Trophoblast cell (in vitro differentiated cells and primary cell): ENCODE results near the gene TMEM63B.

Source experiments
- DNase-seq, 2 donors: peaks; one replicate each; pipeline ENCODE4 v3.0.0-alpha.2; 2016
- H2AFZ ChIP-seq: 2 replicates; pipeline ENCODE4 v1.6.1; 2013; ENCODE audit warnings: low read length, moderate library complexity, mild to moderate bottlenecking; ENCODE audit not compliant: insufficient read depth, poor library complexity
- H2AK5ac ChIP-seq: 2 replicates; pipeline ENCODE4 v1.6.1; 2013; ENCODE audit warnings: mild to moderate bottlenecking, low read length
- H2BK120ac ChIP-seq: 2 replicates; pipeline ENCODE4 v1.6.1; 2013; ENCODE audit warnings: low read length, mild to moderate bottlenecking, moderate library complexity; ENCODE audit not compliant: insufficient read depth, poor library complexity
- H2BK12ac ChIP-seq: 2 replicates; pipeline ENCODE4 v1.6.1; 2013; ENCODE audit warnings: mild to moderate bottlenecking, low read length, moderate library complexity
- H2BK5ac ChIP-seq: 2 replicates; pipeline ENCODE4 v1.6.1; 2013; ENCODE audit warnings: low read length, low read depth, moderate library complexity, mild to moderate bottlenecking; ENCODE audit not compliant: poor library complexity
- H3K14ac ChIP-seq: 2 replicates; pipeline ENCODE4 v1.6.1; 2013; ENCODE audit warnings: mild to moderate bottlenecking, low read length
- H3K18ac ChIP-seq: 2 replicates; pipeline ENCODE4 v1.6.1; 2013; ENCODE audit warnings: mild to moderate bottlenecking, low read length
- H3K23ac ChIP-seq: 2 replicates; pipeline ENCODE4 v1.6.1; 2013; ENCODE audit warnings: low read length
- H3K27ac ChIP-seq: 2 replicates; pipeline ENCODE4 v1.5.1; 2013; ENCODE audit warnings: low read depth, mild to moderate bottlenecking, inconsistent platforms, low read length, moderate library complexity
- H3K27me3 ChIP-seq: 2 replicates; pipeline ENCODE4 v1.6.1; 2013; ENCODE audit warnings: inconsistent platforms, mild to moderate bottlenecking, low read length, moderate library complexity; ENCODE audit not compliant: insufficient read depth
- H3K36me3 ChIP-seq, 2 experiments: 1 replicate in 1 of 2; 2 replicates in 1 of 2; pipeline ENCODE4 v1.6.1; 2013; ENCODE audit warnings: low read length in 2 of 2, mild to moderate bottlenecking in 2 of 2, moderate library complexity in 1 of 2; ENCODE audit not compliant: insufficient read depth in 2 of 2, control insufficient read depth in 1 of 2
- H3K4ac ChIP-seq: 2 replicates; pipeline ENCODE4 v1.6.1; 2013; ENCODE audit warnings: low read depth, mild to moderate bottlenecking, low read length, moderate library complexity
- H3K4me1 ChIP-seq, 2 experiments: 1 replicate in 1 of 2; 2 replicates in 1 of 2; pipeline ENCODE4 v1.6.1; 2013; ENCODE audit warnings: low read length in 2 of 2, mild to moderate bottlenecking in 2 of 2, moderate library complexity in 1 of 2; ENCODE audit not compliant: insufficient read depth in 2 of 2, control insufficient read depth in 1 of 2
- H3K4me2 ChIP-seq: 2 replicates; pipeline ENCODE4 v1.6.1; 2013; ENCODE audit warnings: inconsistent platforms, mild to moderate bottlenecking, low read length, moderate library complexity
- H3K4me3 ChIP-seq: 2 replicates; pipeline ENCODE4 v1.5.1; 2013; ENCODE audit warnings: mild to moderate bottlenecking, low read depth, low read length, inconsistent platforms
- H3K79me1 ChIP-seq: one replicate; pipeline ENCODE4 v1.6.1; 2013; ENCODE audit warnings: low read length
- H3K79me2 ChIP-seq: 2 replicates; pipeline ENCODE4 v1.6.1; 2013; ENCODE audit warnings: low read length, mild to moderate bottlenecking; ENCODE audit not compliant: control insufficient read depth, insufficient read depth, poor library complexity
- H3K9ac ChIP-seq: 2 replicates; pipeline ENCODE4 v1.6.1; 2013; ENCODE audit warnings: mild to moderate bottlenecking, low read length
- H3K9me3 ChIP-seq: 2 replicates; pipeline ENCODE4 v1.6.1; 2013; ENCODE audit warnings: low read depth, mild to moderate bottlenecking, control low read depth, inconsistent platforms, low read length; ENCODE audit not compliant: insufficient read depth
- H4K12ac ChIP-seq: 2 replicates; pipeline ENCODE4 v1.6.1; 2013; ENCODE audit warnings: low read depth, mild to moderate bottlenecking, low read length, moderate library complexity
- H4K8ac ChIP-seq: 2 replicates; pipeline ENCODE4 v1.6.1; 2013; ENCODE audit warnings: low read depth, mild to moderate bottlenecking, low read length, moderate library complexity
- H4K91ac ChIP-seq: one replicate; pipeline ENCODE4 v1.6.1; 2013; ENCODE audit warnings: low read depth, mild to moderate bottlenecking, low read length, moderate library complexity
- WGBS: extraction: QIAGEN DNeasy Blood & Tissue Kit; methylation state at CpG from one replicate; pipeline ENCODE4 v1.1.7; 2013; ENCODE audit warnings: missing lambda C conversion rate; ENCODE audit not compliant: insufficient read length, insufficient coverage; ENCODE audit errors: extremely low coverage; 5-methylcytosine and 5-hydroxymethylcytosine counted together

The TMEM63B gene

GRCh38 chr6:44102527-44102926 is 24.8 kb upstream of the TMEM63B start:
- Histone ChIP-seq H3K14ac (no peak overlapping the region), H3K4me2 (no peak overlapping the region), H3K4me3 (no peak overlapping the region), H3K4me1 (peaks cover 0 to 2% of the 10 kb centered on the region in 2 experiments), H3K23ac (no peak overlapping the region), H4K8ac (no peak overlapping the region), H2AK5ac (no peak overlapping the region), H3K27ac (no peak overlapping the region), H3K79me1 (no peaks in the 10 kb centered on the region), H3K36me3 (peaks cover 20 to 45% of the 10 kb centered on the region in 2 experiments), H3K79me2 (no peaks in the 10 kb centered on the region), H2BK5ac (no peak overlapping the region), H2BK12ac (no peak overlapping the region), H3K9me3 (no peaks in the 10 kb centered on the region), H2BK120ac (no peak overlapping the region), H4K12ac (no peak overlapping the region), H3K18ac (no peak overlapping the region), H3K9ac (peak overlapping the region; percentile 18), H3K27me3 (no peaks in the 10 kb centered on the region), H2AFZ (no peak overlapping the region), H4K91ac (no peak overlapping the region), H3K4ac (no peak overlapping the region)
- DNase-seq = no peak
- WGBS = no CpG with 5 or more reads among the region's 2 CpGs

GRCh38 chr6:44104481-44105021 is 22.8 kb upstream of the TMEM63B start:
- H3K79me2 ChIP-seq = no peaks in the 10 kb centered on the region
- no peak overlapping the region for H3K4me3 ChIP-seq
- no peak overlapping the region for H4K91ac ChIP-seq
- H3K27ac ChIP-seq = no peak overlapping the region
- H2BK12ac ChIP-seq = no peak overlapping the region
- H2BK5ac ChIP-seq = no peak overlapping the region
- H3K27me3 ChIP-seq = no peaks in the 10 kb centered on the region
- no peak overlapping the region for H2AFZ ChIP-seq
- no peak overlapping the region for H4K12ac ChIP-seq
- no peak overlapping the region for H3K14ac ChIP-seq
- H3K4me2 ChIP-seq = no peak overlapping the region
- no peaks in the 10 kb centered on the region for H3K79me1 ChIP-seq
- DNase-seq = no peak
- peaks cover 0 to 2% of the 10 kb centered on the region in 2 experiments for H3K4me1 ChIP-seq
- no CpG with 5 or more reads among the region's 3 CpGs for WGBS
- peaks cover 27 to 54% of the 10 kb centered on the region in 2 experiments for H3K36me3 ChIP-seq
- H3K23ac ChIP-seq = no peak overlapping the region
- no peak overlapping the region for H3K4ac ChIP-seq
- H3K9ac ChIP-seq = no peak overlapping the region
- H3K18ac ChIP-seq = no peak overlapping the region
- no peak overlapping the region for H2AK5ac ChIP-seq
- H3K9me3 ChIP-seq = no peaks in the 10 kb centered on the region
- no peak overlapping the region for H2BK120ac ChIP-seq
- H4K8ac ChIP-seq = no peak overlapping the region

- no peak overlapping the region for H2AK5ac ChIP-seq
- H3K27ac ChIP-seq = no peak overlapping the region
- H2BK12ac ChIP-seq = no peak overlapping the region
- no peak overlapping the region for H2BK5ac ChIP-seq
- no peak overlapping the region for H3K4me3 ChIP-seq
- no peak for DNase-seq
- no peak overlapping the region for H3K18ac ChIP-seq
- no peak overlapping the region for H4K12ac ChIP-seq
- H3K4me1 ChIP-seq = peaks cover 0 to 2% of the 10 kb centered on the region in 2 experiments
- H4K8ac ChIP-seq = no peak overlapping the region
- H3K4me2 ChIP-seq = no peak overlapping the region
- H3K36me3 ChIP-seq = peaks cover 30 to 52% of the 10 kb centered on the region in 2 experiments
- H3K9ac ChIP-seq = no peak overlapping the region
- H3K27me3 ChIP-seq = no peaks in the 10 kb centered on the region
- no peaks in the 10 kb centered on the region for H3K79me1 ChIP-seq
- H2AFZ ChIP-seq = no peak overlapping the region
- H2BK120ac ChIP-seq = no peak overlapping the region
- WGBS = no CpG with 5 or more reads among the region's 7 CpGs
- no peak overlapping the region for H3K23ac ChIP-seq
- H3K9me3 ChIP-seq = no peaks in the 10 kb centered on the region
- H3K14ac ChIP-seq = no peak overlapping the region
- H3K4ac ChIP-seq = no peak overlapping the region
- H4K91ac ChIP-seq = no peak overlapping the region
- H3K79me2 ChIP-seq = no peaks in the 10 kb centered on the region
Observed at GRCh38 chr6:44105146-44105545, 22.2 kb upstream of the TMEM63B start.

- Histone ChIP-seq H2BK12ac (no peak overlapping the region), H3K36me3 (peaks cover 34 to 61% of the 10 kb centered on the region in 2 experiments), H3K4me2 (no peak overlapping the region), H2AK5ac (no peak overlapping the region), H3K23ac (no peak overlapping the region), H3K27me3 (no peaks in the 10 kb centered on the region), H3K14ac (no peak overlapping the region), H3K9ac (no peak overlapping the region), H2BK120ac (no peak overlapping the region), H4K91ac (no peak overlapping the region), H3K9me3 (no peaks in the 10 kb centered on the region), H2AFZ (no peak overlapping the region), H3K79me2 (no peaks in the 10 kb centered on the region), H4K8ac (no peak overlapping the region), H3K79me1 (no peaks in the 10 kb centered on the region), H3K4me1 (peaks cover 0 to 2% of the 10 kb centered on the region in 2 experiments), H4K12ac (no peak overlapping the region), H3K4me3 (no peak overlapping the region), H2BK5ac (no peak overlapping the region), H3K18ac (no peak overlapping the region), H3K27ac (no peak overlapping the region), H3K4ac (no peak overlapping the region)
- WGBS = no CpG with 5 or more reads among the region's 3 CpGs
- DNase-seq = peak in 1 of 2 donors; percentile 42
Observed at GRCh38 chr6:44105993-44106740, 21.2 kb upstream of the TMEM63B start.
